Measurements from ENCODE around the gene TMEM244.

DNA sequence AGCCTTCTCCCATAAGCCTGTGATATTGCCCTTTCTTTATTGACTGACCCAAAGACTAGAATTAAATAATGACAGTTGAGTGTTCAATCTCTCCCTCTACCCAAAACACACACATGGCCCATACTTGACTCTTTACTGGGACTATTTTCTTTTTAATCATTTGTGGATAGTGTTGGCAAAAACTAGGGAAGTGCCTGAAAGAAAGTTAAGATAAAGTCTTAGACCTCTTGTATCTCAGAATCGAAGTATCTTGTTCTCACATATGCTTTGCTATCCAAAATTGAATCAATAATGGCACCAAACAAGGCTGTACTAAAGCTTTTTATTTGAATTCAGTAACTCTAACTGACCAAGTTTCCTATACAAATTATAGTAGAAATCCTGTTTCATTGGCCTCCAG, 19.0 kb downstream of the TMEM244 start:
- TF ChIP-seq, protein P1, sequence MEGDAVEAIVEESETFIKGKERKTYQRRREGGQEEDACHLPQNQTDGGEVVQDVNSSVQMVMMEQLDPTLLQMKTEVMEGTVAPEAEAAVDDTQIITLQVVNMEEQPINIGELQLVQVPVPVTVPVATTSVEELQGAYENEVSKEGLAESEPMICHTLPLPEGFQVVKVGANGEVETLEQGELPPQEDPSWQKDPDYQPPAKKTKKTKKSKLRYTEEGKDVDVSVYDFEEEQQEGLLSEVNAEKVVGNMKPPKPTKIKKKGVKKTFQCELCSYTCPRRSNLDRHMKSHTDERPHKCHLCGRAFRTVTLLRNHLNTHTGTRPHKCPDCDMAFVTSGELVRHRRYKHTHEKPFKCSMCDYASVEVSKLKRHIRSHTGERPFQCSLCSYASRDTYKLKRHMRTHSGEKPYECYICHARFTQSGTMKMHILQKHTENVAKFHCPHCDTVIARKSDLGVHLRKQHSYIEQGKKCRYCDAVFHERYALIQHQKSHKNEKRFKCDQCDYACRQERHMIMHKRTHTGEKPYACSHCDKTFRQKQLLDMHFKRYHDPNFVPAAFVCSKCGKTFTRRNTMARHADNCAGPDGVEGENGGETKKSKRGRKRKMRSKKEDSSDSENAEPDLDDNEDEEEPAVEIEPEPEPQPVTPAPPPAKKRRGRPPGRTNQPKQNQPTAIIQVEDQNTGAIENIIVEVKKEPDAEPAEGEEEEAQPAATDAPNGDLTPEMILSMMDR (IDR thresholded peaks at IDR 0.05) = no peak
- TF ChIP-seq POLR2A (IDR thresholded peaks at IDR 0.05) (no peak), POLR2AphosphoS5 (IDR thresholded peaks at IDR 0.05) (no peak)

All from prostate gland (tissue), 2 donors.